Muscle of arm (tissue), 14 donors: ENCODE data around the gene HERC6. TPM values are rescaled to one million over a fixed set of nuclear protein-coding genes. Genes with fewer than 3 reads are reported as not detected.
"Not testable (repeated sequence)": the region's sequence is repeated elsewhere in the genome, so short reads cannot be mapped to it uniquely, and the experiment has no call there.

Experiments
- DNase-seq: peaks from one replicate; pipeline ENCODE4 v3.0.0-alpha.2; 2013
- long read RNA-seq, 11 donors: transcript quantifications; one replicate each; lab custom pipeline, GENCODE V29; 2026
- polyA plus RNA-seq, 12 donors: library from polyadenylated mRNA; unstranded; fragments of 120-200 nt; gene quantifications; one replicate each; pipeline ENCODE4 v1.2.1, GENCODE V29; 2013; ENCODE audit not compliant: insufficient read length in 12 of 12

Gene HERC6
- 1 to 10 TPM in 8 of 12 donors, under 1 TPM in 2, not detected in 2; 0.84 to 3.5 (median 1.5) TPM for polyA plus RNA-seq
- long read RNA-seq, donor 1 = 0 reads
- long read RNA-seq, donor 2 = 0 reads
- long read RNA-seq, donor 3 = 0 reads
- long read RNA-seq, donor 4 = 0 reads
- long read RNA-seq, donor 5 = 0 reads
- long read RNA-seq, donor 6 = 0 reads
- long read RNA-seq, donor 7 = 0 reads
- long read RNA-seq, donor 8 = 0 reads
- long read RNA-seq, donor 9 = 0 reads
- long read RNA-seq, donor 10 = 0 reads
- long read RNA-seq, donor 11 = 0 reads

- DNase-seq = peak; percentile 73
These were observed at the start of gene HERC6 for GRCh38 chr4:88378691-88379559. Gene HERC6 (plus strand): TSS chr4:88378852. CDS start chr4:88378922, 70 bp downstream.

GRCh38 chr4:88333741-88334405, 44.8 kb upstream of the HERC6 start:
- DNase-seq = no peak

- no peak for DNase-seq
These were observed 43.5 kb upstream of the HERC6 start for GRCh38 chr4:88335092-88335665.

DNA sequence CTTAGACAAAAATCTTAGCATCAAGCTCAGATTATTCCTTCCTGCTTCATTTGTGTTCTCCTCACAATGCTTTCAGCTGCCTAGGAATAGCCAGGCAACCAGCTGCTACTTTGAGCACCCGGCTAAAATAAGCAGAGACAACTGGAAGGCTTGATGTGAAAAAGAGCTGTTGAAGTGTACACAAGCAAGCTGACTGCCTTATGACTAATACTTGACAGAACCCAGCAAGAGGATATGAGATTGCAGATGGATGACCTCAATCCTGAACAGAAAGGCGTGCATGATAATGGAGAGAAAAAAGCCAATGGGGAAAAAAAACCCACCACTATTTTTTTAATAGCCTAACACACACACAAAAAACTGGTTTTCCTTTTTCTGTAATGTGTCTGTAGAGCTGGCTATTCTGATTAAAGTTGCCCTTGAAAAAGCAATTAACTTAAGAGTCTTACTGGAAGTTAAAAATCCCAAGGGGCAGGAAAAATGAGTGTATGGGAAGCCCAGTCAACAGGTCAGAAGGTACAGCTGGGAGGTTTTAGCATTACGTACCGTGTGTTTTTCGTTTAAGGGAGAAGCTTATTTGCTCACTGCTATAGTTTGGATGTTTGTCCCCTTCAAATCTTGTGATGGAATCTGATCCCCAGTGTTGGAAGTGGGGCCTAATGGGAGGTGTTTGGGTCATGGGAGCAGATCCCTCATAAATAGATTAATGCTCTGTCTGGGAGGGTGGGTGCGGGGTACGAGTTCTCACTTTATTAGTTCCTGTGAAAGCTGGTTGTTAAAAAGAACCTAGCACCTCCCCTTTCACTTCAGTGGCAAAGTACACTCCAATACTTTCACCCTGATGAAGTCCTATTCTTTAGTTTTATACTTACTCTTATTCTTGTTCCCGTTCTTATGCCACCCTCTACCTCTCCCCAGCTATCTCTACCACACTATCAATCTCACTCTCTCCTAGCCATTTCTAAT, 37.1 kb upstream of the HERC6 start:
- DNase-seq = peak; percentile 49

GRCh38 chr4:88346902-88347301, 31.8 kb upstream of the HERC6 start:
- not testable (repeated sequence) for DNase-seq

DNA sequence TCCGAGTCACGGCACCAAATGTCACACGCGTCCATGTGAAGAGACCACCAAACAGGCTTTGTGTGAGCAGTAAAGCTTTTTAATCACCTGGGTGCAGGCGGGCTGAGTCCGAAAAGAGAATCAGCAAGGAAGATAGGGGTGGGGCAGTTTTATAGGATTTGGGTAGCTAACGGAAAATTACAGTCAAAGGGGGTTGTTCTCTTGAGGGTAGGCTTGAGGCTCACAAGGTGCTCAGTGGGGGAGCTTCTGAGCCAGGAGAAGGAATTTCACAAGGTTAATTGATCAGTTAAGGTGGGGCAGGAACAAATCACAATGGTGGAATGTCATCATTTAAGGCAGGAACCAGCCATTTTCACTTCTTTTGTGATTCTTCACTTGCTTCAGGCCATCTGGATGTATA, 29.9 kb upstream of the HERC6 start:
- not testable (repeated sequence) for DNase-seq

DNA sequence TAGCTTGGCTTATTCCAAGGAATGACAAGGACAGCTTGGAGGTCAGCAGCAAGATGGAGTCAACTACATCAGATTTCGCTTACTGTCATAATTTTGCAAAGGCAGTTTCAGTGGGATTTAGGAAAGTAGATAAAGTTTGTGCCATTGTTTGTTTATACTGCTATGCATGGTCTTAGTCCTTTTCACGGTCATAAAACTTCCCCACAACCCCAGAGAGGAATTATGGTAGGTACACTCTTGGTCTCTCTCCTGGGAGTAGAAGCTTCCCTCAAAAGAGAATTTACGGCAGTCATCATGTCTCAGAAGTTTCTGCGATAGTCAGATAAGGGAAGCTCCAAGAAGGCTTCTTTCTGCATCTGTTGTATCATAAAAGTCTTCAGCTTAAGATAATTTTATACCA, 27.9 kb upstream of the HERC6 start:
- no peak for DNase-seq

- no peak for DNase-seq
These were observed 26.5 kb upstream of the HERC6 start for GRCh38 chr4:88352062-88352740.

DNA sequence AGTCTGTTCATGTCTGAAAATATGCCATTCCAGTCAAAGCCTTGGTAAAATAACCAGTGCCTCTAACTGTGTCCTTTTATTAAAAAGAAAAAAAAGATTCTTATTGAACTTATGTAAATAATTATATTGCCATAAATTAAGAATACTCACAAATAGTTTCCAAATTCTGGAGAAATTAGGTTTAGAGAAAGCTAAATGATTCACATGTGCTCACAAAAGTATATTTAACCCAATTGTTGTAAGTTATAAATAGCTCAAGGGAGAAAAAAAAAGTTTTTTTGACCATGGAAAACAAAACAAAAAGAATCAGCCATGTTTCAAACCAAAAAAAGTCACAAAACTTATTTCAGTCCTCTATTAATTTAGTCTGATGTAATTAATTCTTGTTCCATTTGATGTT, 25.3 kb upstream of the HERC6 start:
- DNase-seq = no peak

DNA sequence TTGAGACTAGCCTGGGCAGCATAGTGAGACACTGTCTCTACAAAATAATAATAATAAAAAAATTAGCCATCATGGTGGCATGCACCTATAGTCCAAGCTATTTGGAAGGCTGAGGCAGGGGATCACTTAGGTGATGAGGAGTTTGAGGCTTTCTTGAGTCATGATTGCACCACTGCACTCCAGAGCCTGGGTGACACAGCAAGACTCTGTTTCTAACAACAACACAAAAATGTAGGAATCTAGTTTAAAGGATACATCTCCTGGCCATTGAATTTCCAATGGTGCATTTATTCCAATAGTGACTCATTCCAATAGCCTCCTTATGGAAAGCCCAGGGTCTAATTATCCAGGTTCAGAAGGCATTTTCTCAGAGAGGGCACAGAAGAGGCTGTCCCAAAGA, 21.9 kb upstream of the HERC6 start:
- no peak for DNase-seq

GRCh38 chr4:88357262-88357661, 21.4 kb upstream of the HERC6 start:
- no peak for DNase-seq

- DNase-seq = no peak
These were observed 19.1 kb upstream of the HERC6 start for GRCh38 chr4:88359558-88359957.

GRCh38 chr4:88360256-88360655, 18.4 kb upstream of the HERC6 start:
- DNase-seq = no peak

GRCh38 chr4:88360791-88361190, 17.9 kb upstream of the HERC6 start:
- no peak for DNase-seq

GRCh38 chr4:88361217-88361773, 17.4 kb upstream of the HERC6 start:
- DNase-seq = not testable (repeated sequence)

GRCh38 chr4:88366460-88366859, 12.2 kb upstream of the HERC6 start:
- no peak for DNase-seq

GRCh38 chr4:88367826-88368225, 10.8 kb upstream of the HERC6 start:
- no peak for DNase-seq

- peak; percentile 15 for DNase-seq
These were observed 9.4 kb upstream of the HERC6 start for GRCh38 chr4:88369180-88369812.

DNA sequence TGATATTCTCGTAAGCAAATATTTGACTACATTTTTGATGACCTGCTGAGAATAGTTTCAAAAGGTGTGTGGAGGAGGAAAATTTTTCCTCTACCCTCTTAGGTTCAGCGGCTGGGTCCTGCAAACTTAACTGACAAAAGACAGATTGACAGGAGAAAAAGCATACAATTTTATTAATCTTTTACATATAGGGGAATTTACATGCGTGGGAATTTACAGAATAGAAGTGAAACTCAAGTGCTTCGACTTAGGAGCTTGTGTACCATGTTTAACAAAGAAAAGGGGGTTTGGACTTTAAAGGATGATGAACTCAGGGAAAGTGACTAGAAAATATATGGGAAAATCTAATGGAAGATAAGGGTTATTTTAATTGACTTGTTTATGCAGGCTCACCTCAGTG, 2.5 kb downstream of the HERC6 start:
- DNase-seq = no peak

DNA sequence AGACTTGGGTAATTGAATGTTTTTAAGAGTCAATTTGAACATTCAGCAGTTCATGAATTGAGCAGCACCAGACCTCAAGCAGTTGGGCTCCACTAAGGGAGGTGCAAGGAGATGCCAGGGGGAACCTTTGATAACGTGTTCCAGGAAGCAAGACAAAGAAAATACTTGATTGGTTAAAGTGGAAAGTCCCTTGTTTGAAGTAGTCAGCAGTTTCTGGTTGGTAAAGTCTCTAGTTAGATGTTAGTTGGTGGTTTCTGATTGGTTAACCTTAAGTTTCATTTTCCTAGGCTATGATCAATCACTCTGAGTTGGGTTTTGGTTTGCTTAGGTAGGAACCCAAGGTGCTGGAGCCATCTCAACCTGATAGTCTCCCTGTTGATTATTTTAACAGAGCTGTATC, 4.0 kb downstream of the HERC6 start:
- DNase-seq = no peak
